Ishikawa (cell line): ENCODE data around the gene CELA1.

ENCODE experiments used
- FOXM1 ChIP-seq: IDR thresholded peaks from 2 replicates; pipeline ENCODE4 v1.6.1; 2012; ENCODE audit warnings: low read depth, borderline replicate concordance
- MAX ChIP-seq: IDR thresholded peaks from 2 replicates; pipeline ENCODE4 v1.6.1; 2012
- TCF12 ChIP-seq: IDR thresholded peaks from 2 replicates; pipeline ENCODE4 v1.6.1; 2012; ENCODE audit warnings: low read depth

DNA sequence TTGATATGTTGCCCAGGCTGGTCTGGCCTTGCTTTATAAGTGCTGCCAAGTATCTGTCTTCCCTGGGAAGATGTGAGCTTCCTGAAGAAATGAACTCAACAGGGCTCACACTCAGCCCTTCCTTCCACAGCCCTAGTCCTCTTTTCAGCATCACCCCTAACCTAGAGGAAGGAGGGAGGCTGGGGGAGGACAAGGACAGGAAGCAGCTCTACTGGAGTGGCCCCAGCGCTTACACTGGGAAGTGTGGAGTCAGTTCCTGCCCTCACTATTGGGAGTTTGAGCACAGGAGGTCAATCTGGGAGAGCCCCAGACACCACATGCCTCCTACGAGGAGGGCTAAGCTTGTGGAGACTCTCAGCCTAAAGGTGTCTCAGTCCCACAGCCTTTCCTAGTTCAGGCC lies 27.9 kb upstream of the CELA1 start:
- TF ChIP-seq TCF12 (no peak), MAX (no peak), FOXM1 (no peak)
